BLaER1 (cell line): Measurements from ENCODE around the gene MYF6.
"Not testable (repeated sequence)": the region's sequence is repeated elsewhere in the genome, so short reads cannot be mapped to it uniquely, and the experiment has no call there.

Source experiments
- H3K27ac ChIP-seq: shearing (Covaris generic); formaldehyde crosslinking; 2 replicates; pipeline ENCODE4 v1.8.1; 2022
- H3K27me3 ChIP-seq: shearing (Covaris generic); formaldehyde crosslinking; 2 replicates; pipeline ENCODE4 v1.8.1; 2022
- H3K36me3 ChIP-seq: shearing (Covaris generic); formaldehyde crosslinking; 2 replicates; pipeline ENCODE4 v1.8.1; 2022
- H3K4me1 ChIP-seq: shearing (Covaris generic); formaldehyde crosslinking; 2 replicates; pipeline ENCODE4 v1.8.1; 2022
- H3K4me2 ChIP-seq: shearing (Covaris generic); formaldehyde crosslinking; 2 replicates; pipeline ENCODE4 v1.8.1; 2022
- H3K4me3 ChIP-seq: shearing (Covaris generic); formaldehyde crosslinking; 2 replicates; pipeline ENCODE4 v1.8.1; 2022
- H3K9ac ChIP-seq: shearing (Covaris generic); formaldehyde crosslinking; 2 replicates; pipeline ENCODE4 v1.8.1; 2022
- H3K9me3 ChIP-seq: shearing (Covaris generic); formaldehyde crosslinking; 2 replicates; pipeline ENCODE4 v1.8.1; 2022
- H4K20me1 ChIP-seq: shearing (Covaris generic); formaldehyde crosslinking; 2 replicates; pipeline ENCODE4 v1.8.1; 2022
- Cebpa-rat ChIP-seq: shearing (Covaris generic); IDR thresholded peaks from 2 replicates; pipeline ENCODE4 v1.8.1; 2022

MYF6 gene

DNA sequence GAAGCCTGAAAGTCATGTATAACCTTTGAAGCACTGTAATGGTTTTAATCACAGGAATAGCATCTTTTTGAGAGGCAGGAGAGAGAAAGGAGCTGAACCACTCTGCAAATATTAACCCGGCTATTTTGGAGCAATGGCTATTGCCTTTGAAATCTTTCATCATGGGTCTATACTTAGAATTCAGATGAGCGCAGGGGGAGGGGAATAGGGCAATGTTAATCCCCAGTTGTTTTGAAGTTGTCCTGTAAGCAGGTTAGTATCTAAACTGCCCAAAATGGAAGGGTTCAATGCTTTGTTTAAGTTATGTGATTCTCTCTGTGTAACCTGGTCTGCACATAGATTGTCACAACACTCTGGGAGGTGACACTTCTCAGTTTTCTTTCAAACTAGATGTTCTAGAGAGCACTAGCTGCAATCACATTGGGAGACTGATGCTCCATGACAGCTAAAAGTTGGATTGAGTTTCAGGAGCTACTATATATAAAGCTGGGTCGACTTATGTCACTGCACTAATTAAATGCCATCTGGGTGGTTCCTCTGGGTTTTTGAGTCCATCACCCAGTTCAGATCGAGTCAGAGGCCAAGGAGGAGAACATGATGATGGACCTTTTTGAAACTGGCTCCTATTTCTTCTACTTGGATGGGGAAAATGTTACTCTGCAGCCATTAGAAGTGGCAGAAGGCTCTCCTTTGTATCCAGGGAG is at the start of gene MYF6:
Gene MYF6, plus strand, starts transcription at position 509 of the 704 bp plus-strand sequence. Its CDS starts 86 bp downstream, at position 595.
- TF ChIP-seq Cebpa-rat: no peak
- no peak within 1 kb of the TSS for H3K4me3 ChIP-seq
- no peaks in the 10 kb centered on the region for H4K20me1 ChIP-seq
- no peaks in the 10 kb centered on the region for H3K36me3 ChIP-seq
- H3K9ac ChIP-seq: no peak within 1 kb of the TSS
- H3K4me1 ChIP-seq: no peaks in the 10 kb centered on the region
- no peaks in the 10 kb centered on the region for H3K27me3 ChIP-seq
- H3K4me2 ChIP-seq: no peak within 1 kb of the TSS
- peaks cover 6% of the 10 kb centered on the region; the same call in 1 of the 2 replicates for H3K9me3 ChIP-seq
- H3K27ac ChIP-seq: no peak within 1 kb of the TSS

DNA sequence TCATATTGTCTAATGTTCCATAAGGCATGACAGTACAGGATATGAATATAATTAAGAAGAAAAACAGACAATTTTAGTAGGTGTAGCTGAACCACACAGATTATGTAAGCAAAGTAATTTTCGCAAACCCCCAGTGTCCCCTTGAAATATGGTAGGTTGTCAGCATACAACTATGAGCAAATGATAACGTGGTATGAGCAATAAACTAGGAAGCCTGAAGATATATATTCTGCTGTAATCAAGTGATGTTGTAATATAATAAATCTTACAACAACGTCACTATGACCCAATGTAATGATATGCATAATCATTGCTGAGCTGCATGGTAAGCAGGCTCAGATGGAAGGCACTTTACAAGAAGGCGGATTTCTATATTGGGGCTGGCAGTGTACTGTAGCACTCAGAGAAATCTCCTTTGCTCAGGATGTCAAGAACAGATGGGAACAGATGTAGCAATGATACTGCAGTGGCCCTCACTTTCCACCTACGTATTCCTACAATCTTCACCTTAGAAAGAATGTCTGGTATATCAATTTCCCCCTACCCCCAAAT is 47.8 kb upstream of the MYF6 start:
- Histone ChIP-seq H3K9me3 (no peaks in the 10 kb centered on the region), H3K27me3 (no peaks in the 10 kb centered on the region), H3K4me1 (no peaks in the 10 kb centered on the region), H3K27ac (no peak overlapping the region), H3K4me3 (no peak overlapping the region), H3K9ac (no peak overlapping the region), H3K36me3 (no peaks in the 10 kb centered on the region), H3K4me2 (no peak overlapping the region), H4K20me1 (no peaks in the 10 kb centered on the region)
- no peak for TF ChIP-seq Cebpa-rat

DNA sequence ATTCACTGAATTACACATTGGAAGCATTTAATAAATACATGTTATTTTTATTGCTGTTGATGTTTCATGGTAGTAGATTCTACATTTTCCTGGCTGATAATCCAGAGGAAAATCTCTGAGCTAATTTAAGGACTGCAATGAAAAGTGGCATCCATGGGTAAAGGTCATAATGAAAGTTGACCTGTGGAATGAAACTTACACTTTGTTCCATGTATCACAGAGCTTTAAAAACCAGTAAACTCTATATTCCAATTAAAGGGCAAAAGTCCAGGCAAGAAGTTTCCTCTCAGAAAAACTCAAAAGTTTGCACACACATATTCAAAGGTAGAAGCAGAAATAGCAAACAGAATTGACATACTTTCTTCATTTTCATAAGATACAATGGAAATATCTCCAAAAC is 44.8 kb upstream of the MYF6 start:
- Histone ChIP-seq H3K27me3 (no peaks in the 10 kb centered on the region), H3K9ac (no peak overlapping the region)
- TF ChIP-seq Cebpa-rat: no peak

DNA sequence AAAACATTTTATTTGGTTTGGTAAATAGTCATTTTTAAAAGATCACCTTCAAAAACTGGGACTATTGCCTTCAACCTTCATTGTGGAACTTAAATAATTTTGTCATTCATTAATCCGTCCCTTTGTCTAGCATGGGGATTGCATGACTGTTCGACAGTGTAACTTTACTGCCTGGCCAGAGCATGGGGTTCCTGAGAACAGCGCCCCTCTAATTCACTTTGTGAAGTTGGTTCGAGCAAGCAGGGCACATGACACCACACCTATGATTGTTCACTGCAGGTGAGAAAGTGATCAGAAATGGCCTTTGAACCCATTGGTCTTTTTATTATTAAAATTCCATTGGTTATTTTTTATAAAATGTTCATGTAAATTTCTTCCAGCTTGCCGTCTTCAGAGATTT is 37.2 kb upstream of the MYF6 start:
- no peaks in the 10 kb centered on the region for H3K27me3 ChIP-seq
- H3K9me3 ChIP-seq: no peaks in the 10 kb centered on the region
- H4K20me1 ChIP-seq: no peaks in the 10 kb centered on the region
- no peaks in the 10 kb centered on the region for H3K36me3 ChIP-seq
- no peak overlapping the region for H3K4me2 ChIP-seq
- no peak for TF ChIP-seq Cebpa-rat
- no peak overlapping the region for H3K27ac ChIP-seq
- H3K4me3 ChIP-seq: no peak overlapping the region
- H3K4me1 ChIP-seq: no peaks in the 10 kb centered on the region
- H3K9ac ChIP-seq: no peak overlapping the region

More for the DNA sequence above, 44.8 kb upstream of the MYF6 start:
- Histone ChIP-seq H3K4me3 (no peak overlapping the region), H3K9me3 (no peaks in the 10 kb centered on the region), H3K4me1 (no peaks in the 10 kb centered on the region), H4K20me1 (no peaks in the 10 kb centered on the region), H3K4me2 (no peak overlapping the region), H3K36me3 (no peaks in the 10 kb centered on the region), H3K27ac (no peak overlapping the region)

DNA sequence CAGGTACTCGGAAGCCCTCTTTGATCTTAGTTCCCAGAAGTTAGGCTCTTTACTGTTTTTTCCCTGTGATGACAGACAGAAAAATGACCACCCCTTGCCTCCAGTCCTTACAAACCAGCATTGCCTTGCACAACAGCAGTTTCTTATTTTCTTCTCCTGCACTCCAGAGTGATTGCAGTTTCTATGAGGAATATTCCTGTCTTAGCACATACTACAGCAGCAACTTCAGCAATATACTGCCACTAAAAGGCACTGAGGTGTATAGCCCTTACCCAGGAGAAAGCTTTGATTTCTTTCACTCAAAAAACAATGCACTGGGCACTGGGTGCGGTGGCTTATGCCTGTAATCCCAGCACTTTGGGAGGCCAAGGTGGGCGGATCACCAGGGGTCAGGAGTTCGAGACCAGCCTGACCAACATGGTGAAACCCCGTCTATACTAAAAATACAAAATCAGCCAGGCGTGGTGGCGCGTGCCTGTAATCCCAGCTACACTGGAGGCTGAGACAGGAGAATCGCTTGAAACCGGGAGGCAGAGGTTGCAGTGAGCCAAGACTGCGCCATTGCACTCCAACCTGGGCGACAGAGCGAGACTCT is 31.3 kb upstream of the MYF6 start:
- H3K36me3 ChIP-seq, H3K9ac ChIP-seq, H3K27me3 ChIP-seq, H3K4me2 ChIP-seq, H3K4me3 ChIP-seq, H3K9me3 ChIP-seq, H4K20me1 ChIP-seq, H3K4me1 ChIP-seq, H3K27ac ChIP-seq: not testable (repeated sequence)

DNA sequence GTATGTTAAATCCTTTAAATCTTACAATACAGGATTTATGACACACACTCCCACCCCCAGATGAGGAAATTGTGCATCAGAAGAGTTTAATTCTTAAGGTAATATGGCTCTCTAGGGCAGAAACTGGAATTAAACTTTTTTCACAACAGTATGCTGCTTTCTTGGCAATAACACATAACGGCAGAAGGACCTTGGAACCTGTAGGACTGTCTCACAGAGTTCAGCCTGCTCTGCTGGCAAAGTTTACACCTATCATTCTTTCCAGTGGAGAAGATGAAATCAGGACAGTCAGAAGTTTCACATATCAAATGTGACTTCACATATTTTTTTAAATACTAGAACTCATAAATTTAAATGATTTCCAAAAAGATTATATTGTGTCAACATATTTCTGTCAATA is 30.6 kb upstream of the MYF6 start:
- no peak for TF ChIP-seq Cebpa-rat
- no peaks in the 10 kb centered on the region for H3K4me1 ChIP-seq
- no peak overlapping the region for H3K27ac ChIP-seq
- no peaks in the 10 kb centered on the region for H3K9me3 ChIP-seq
- no peaks in the 10 kb centered on the region for H3K36me3 ChIP-seq
- H4K20me1 ChIP-seq: no peaks in the 10 kb centered on the region
- no peak overlapping the region for H3K4me3 ChIP-seq
- no peak overlapping the region for H3K9ac ChIP-seq
- H3K4me2 ChIP-seq: no peak overlapping the region
- no peaks in the 10 kb centered on the region for H3K27me3 ChIP-seq

DNA sequence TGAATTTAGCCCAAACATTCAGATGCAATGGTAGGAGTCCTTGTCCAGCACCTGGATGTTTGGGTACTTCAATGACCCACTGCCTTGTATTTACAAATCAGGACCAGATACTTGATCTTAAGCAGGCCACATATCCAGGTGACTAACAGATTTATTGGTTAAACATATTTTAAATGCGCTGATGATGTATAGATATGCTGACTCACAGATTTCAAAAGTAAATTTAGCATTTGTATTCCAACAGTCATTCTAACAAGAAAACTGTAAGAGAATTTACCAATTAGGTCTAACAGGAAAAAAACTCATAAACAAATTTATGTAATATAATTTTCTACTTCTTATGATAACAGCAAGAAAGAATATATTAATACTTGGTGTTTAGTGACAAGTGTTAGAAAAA is 29.4 kb upstream of the MYF6 start:
- no peaks in the 10 kb centered on the region for H3K4me1 ChIP-seq
- H3K4me2 ChIP-seq: no peak overlapping the region
- no peak overlapping the region for H3K9ac ChIP-seq
- no peaks in the 10 kb centered on the region for H3K36me3 ChIP-seq
- H3K27me3 ChIP-seq: no peaks in the 10 kb centered on the region
- no peaks in the 10 kb centered on the region for H4K20me1 ChIP-seq
- no peak for TF ChIP-seq Cebpa-rat
- no peak overlapping the region for H3K27ac ChIP-seq
- no peak overlapping the region for H3K4me3 ChIP-seq
- H3K9me3 ChIP-seq: no peaks in the 10 kb centered on the region

DNA sequence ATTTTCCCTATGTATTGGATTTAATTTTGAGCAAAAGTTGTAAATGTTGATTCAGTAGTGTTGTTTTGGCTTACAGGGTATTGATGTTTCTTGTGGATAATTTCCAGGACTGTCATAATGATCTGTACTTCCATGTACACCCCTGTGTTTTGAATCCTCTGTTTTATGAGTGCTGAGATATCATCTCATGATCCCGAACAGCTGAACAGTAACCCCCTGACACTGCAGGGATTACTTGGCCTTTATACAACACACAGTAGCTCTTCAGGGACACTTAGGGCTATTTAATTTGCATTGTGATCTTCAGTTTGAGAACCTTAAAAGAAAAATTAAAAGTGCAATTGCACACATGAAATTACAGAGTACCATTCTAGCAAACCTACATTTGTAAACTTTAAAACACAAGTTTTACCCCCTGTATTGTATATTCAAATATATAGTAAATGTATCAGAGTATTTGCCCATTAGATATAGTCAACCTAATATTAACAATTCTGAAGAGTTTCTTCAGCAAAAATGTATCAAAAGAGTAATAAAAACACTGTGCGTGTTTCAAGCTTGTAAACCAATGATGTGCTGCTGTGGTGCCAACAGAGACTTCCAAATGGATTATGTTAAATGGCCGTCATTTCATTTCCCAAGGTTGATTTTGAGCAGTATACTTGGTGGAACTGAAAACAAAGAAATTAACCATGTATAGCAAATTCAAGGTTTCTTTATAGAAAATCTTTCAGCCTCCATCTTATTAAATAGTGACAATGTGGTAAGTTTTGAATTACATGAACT is 27.9 kb upstream of the MYF6 start:
- Histone ChIP-seq H3K4me3 (no peak overlapping the region), H3K27ac (no peak overlapping the region), H3K4me1 (no peaks in the 10 kb centered on the region), H4K20me1 (no peaks in the 10 kb centered on the region), H3K4me2 (no peak overlapping the region), H3K9me3 (no peaks in the 10 kb centered on the region), H3K36me3 (no peaks in the 10 kb centered on the region), H3K9ac (no peak overlapping the region), H3K27me3 (no peaks in the 10 kb centered on the region)
- TF ChIP-seq Cebpa-rat: no peak

DNA sequence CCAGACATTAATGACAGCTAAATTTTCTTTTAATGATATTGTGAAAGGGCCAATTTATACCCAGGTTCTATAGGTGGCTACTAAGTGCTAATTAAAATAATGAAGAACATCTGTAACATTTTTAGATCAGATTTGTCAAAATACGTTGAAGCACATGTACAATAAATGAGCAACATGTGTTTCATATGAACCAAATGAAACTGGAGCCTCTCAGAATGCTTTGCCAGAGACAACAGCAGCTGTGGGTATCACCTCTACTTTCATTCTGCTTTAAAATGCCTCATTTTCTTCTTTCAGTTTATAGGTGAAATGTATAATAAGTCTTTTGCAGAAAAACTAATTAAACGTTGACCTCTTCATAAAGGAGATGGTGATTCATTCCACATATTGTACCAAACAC is 26.1 kb upstream of the MYF6 start:
- Histone ChIP-seq H3K27ac (no peak overlapping the region), H3K9ac (no peak overlapping the region), H3K9me3 (no peaks in the 10 kb centered on the region), H3K36me3 (no peaks in the 10 kb centered on the region), H3K4me1 (no peaks in the 10 kb centered on the region), H4K20me1 (no peaks in the 10 kb centered on the region), H3K27me3 (no peaks in the 10 kb centered on the region), H3K4me3 (no peak overlapping the region), H3K4me2 (no peak overlapping the region)
- TF ChIP-seq Cebpa-rat: no peak

DNA sequence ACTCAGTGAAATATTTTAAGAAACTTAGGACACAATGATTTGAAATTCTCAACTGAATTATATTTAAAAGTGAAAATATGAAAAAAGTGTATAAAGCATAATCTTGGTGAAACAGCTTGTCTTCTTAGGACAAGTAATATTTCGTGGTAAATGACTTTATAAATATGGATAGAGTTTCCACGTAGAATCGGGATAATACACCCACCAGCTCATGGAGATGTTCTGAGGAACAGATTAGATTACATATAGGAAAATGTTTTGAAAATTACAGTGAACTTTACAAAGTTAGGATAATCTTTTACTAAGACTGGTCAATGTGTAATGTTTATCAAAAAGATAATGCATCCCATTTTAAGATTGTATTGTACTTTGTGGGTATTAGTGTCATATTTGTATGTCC is 25.6 kb upstream of the MYF6 start:
- Histone ChIP-seq H3K9me3 (no peaks in the 10 kb centered on the region), H3K9ac (no peak overlapping the region), H3K36me3 (no peaks in the 10 kb centered on the region), H3K4me1 (no peaks in the 10 kb centered on the region), H3K27me3 (no peaks in the 10 kb centered on the region), H3K4me3 (no peak overlapping the region), H3K27ac (no peak overlapping the region), H4K20me1 (no peaks in the 10 kb centered on the region), H3K4me2 (no peak overlapping the region)
- no peak for TF ChIP-seq Cebpa-rat
